ENCODE data around the gene TRANK1.

TRANK1 gene

DNA sequence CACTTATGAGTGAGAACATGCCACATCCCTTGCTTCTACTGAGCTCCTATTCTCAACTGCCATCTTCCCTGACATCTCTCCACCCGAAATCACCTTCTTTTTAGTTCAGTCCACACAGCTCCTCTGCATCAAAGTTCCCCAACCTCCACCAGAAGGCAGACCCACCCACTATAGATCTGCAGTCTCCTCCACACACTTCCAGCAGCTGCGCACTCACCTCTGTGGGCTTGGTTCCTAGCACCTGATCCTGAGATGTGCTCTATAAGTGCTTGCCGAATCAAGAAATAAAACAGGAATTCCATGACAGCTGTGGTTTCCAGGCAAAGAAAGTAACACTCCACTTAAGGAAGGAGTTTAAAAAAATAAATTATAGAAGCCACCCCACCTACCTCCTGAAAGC is 85.4 kb downstream of the TRANK1 start:
- in situ Hi-C loops (cut with MboI; ENCODE audit: low sequenced_read_pairs), result no loop called here

DNA sequence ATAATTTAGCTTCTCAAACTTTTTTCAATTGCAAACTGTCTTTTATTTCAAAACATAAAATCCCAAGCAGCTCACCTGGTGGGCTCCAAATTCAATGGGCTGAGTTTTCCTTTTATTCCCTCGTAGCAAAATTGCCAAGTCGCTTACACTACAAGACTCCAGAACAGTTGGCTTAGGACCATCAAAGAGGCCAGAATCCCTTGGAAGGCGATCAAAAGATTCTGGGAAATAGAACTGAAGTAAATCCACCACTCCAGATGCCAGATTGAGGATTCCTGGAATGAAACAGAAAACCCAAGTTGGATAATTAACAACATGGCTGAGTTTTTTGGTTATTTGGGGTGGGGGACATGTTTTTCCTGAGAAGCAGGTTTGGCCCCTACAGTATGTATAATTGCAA is 92.8 kb downstream of the TRANK1 start:
- in situ Hi-C loops (cut with MboI; ENCODE audit: low sequenced_read_pairs), result no loop called here

DNA sequence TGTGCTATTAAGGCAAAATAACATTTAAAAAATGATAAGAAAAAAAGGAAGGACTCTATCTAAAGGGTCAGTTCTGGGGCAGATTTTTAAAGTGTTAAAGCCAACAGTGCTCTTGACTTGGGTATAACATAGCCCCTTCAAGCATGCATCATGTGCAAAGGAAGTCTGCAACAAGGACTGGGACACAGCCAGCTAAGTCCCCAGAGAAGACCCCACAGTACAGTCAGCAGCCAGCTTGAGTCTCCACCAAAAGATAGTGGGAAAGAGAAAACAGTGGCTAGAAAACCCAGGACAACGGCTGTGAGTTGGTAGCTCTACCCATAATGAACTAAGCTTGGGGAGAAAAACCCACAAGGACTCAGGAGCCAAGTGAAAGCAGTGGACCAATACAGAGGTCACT is 94.1 kb downstream of the TRANK1 start:
- in situ Hi-C loops (cut with MboI; ENCODE audit: low sequenced_read_pairs), result no loop called here

- in situ Hi-C loops (cut with MboI; ENCODE audit: low sequenced_read_pairs), result no loop called here
Measured at GRCh38 chr3:36846406-36846805, 98.4 kb downstream of the TRANK1 start.

- in situ Hi-C loops (cut with MboI; ENCODE audit: low sequenced_read_pairs), result no loop called here
Measured at GRCh38 chr3:36843065-36844051, 101.5 kb downstream of the TRANK1 start.

DNA sequence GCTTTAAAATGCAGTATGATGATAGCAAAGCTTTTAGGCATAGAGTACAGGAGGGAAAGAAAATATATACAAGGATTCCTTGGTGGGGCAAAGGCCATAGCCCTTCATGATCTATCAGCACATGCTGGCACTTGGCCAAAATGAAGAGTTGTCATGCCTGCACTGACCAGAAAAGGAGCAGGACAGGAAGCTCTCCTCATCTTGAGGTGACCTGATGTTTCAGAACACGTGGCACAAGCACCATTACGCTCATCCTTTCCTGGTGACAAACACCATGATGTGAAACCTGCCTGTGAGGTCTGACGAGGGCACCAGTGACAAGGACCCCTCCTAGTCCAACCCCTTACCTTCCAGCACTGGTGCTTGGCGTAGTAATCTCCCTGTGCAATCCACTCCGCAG is 102.6 kb downstream of the TRANK1 start:
- in situ Hi-C loops (cut with MboI; ENCODE audit: low sequenced_read_pairs), result no loop called here

DNA sequence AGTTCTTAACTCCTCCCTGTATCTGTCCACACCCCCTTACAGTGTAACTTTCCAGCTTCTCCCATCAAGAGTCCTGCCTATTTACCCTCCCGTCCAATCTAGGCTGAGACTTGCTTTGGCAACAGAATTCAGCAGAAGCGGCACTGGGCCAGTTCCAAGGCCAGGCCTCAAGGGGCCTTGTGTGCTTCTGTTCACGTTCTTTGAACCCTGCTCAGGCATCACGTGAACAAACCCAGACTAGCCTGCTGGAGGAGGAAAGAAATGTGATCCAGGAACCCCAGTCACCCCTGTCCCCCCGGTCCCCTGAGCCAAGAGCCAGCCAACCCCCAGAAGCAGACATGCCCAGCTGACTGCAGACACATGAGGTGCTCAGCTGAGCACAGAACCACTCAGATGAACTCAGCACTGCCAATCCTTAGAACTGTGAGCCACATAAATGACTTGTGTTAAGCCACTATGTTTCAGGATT is 104.4 kb downstream of the TRANK1 start:
- in situ Hi-C loops (cut with MboI; ENCODE audit: low sequenced_read_pairs), result no loop called here

GRCh38 chr3:36837089-36837488 is 107.8 kb downstream of the TRANK1 start:
- in situ Hi-C loops (cut with MboI; ENCODE audit: low sequenced_read_pairs), result no loop called here

DNA sequence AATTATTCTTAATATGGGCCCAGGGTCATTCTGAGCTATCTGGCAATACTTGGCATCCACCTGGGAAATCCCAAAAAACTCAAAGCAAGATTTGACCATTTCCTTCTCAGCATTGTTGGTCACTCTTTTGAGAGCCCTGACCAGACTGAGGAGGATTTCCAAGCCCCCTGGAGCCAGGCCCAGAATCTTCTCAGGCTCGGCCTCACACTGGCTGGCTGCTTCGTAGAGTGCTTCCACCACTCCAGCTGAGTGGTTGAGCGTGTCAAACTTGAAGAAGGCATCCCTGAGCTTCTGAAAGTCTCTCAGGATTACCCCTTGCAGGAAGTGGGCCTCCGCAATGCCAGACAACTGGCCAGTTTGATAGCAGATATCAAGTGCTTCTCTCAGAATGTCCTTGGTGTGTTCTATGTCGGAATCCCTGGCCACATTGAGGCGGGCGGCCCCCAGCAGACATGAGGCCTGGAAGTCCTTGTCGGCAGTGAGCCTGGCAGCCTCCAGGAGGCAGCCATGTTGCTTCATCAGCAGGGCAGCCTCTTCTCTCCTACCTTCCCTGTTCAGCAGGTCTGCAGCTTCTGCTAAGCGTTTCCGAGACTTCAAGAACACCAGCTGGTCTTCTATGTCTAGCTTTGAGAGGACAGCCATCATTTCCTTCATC is 111.6 kb downstream of the TRANK1 start:
- in situ Hi-C loops (cut with MboI; ENCODE audit: low sequenced_read_pairs), result no loop called here

DNA sequence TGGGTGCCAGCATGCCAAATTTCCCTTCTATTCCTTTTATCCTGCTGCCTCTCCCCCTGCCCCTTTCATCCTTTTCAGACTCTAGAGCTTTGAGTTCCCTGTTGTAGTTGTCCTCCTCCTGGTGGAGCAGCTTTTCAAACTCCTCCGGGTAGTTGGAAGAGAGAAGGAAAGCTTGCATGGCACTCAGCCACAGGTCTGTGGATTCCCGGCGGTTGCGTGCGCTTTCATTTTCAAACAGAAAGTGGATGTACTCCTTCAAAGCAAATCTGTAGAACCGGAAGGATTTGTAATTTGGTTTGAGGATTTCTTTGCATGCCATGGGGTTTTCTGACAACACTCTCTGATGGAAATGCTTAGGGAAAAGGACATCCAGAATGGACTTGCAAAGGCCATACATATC is 112.4 kb downstream of the TRANK1 start:
- in situ Hi-C loops (cut with MboI; ENCODE audit: low sequenced_read_pairs), result no loop called here

- in situ Hi-C loops (cut with MboI; ENCODE audit: low sequenced_read_pairs), result no loop called here
Measured at GRCh38 chr3:36827133-36827532, 117.7 kb downstream of the TRANK1 start.

DNA sequence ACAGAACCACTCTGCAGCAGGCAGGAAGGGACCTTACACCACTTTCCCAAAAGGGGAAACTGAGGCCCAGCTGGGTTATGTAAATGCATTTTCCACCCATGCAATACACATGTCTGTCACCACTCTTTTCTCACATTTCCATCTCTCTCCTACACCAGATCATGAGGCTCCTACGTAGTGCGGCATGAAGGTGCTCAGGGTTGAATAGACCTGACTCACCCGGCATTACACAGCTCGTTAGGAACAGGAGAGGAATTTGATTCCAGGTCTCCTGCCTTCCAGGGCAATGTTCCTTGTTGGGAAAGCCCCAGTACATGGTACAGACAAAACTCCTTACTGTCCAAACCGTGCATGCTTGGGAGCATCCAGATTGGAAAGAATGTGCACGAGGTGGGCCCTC is 118.6 kb downstream of the TRANK1 start:
- in situ Hi-C loops (cut with MboI; ENCODE audit: low sequenced_read_pairs), result no loop called here

DNA sequence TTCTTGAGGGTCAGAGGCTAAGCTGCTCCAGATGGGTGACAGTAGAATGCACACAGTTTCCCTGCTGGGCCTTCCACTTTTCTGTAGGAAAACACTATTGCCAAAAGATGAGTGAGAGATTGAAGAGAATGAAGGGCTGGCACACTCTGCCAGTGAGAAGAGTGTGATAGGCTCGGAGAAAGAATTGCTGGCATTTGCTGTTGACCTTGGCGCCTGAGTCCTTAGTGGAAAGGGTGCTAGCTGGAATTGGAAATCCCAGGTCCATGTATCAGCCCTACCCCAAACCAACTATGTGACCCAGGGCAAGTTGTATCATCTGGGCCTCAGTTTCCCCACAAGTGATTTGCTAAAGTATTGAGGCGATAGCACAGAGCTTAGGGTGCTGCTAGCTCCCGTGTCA is 120.4 kb downstream of the TRANK1 start:
- in situ Hi-C loops (cut with MboI; ENCODE audit: low sequenced_read_pairs), result no loop called here

DNA sequence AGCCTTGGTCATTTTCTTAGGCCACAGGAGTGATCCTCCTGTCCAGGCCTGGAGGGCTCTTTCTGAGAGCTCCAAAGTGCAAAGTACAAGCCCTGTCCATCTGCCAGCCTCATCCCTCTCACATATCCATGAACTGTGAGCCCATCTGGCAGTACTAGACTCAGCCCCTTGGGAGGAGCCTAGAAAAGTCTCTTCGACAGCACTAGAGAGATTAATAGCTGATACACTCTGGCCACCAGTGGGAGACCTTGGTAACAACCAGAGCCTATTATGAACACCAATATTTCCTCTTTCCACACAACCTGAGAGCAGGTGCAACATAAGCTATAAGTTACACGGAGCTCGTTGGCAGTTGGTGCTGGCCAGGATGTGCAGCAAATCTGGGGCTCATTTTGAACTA is 121.0 kb downstream of the TRANK1 start:
- in situ Hi-C loops (cut with MboI; ENCODE audit: low sequenced_read_pairs), result no loop called here

GRCh38 chr3:36820083-36820482 is 124.8 kb downstream of the TRANK1 start:
- in situ Hi-C loops (cut with MboI; ENCODE audit: low sequenced_read_pairs), result no loop called here

GRCh38 chr3:36817806-36818533 is 126.9 kb downstream of the TRANK1 start:
- in situ Hi-C loops (cut with MboI; ENCODE audit: low sequenced_read_pairs), result no loop called here

DNA sequence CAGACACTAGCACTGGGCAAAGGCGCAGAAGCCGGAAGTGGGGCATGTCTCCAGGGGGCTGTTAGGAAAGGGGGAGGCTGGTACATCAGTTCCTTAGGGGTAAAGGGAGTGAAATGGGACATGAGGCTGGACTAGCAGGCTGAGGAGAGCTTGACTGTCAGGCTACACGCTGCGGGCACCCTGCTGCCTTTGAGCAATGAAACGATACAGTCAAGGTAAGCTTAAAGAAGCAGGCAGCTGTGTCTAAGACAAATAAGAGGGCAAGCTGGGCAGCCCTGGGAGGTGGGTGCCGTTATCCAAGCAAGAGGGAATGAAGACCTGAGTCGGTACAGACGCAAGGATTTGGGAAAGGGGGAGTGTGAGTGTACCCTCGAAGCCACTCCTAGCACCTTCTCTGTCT is 129.5 kb downstream of the TRANK1 start:
- in situ Hi-C loops (cut with MboI; ENCODE audit: low sequenced_read_pairs), result no loop called here

DNA sequence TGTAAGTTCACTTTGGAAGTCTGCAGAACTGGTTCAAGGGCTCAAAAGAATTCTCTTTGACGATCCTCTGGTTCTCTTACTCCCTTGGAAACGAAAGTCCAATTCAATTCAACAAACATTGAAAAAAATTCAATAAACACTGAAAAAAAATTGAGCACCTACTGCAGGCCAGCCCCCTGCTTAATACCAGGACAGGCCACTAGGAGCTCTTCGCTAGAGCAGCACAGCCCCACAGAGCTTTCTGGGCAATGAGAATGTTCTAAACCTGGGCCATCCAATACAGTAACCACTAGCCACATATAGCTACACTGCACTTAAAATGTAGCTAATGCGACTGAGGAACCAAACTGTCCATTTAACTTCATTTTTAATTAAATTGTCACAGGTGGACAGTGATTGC is 130.1 kb downstream of the TRANK1 start:
- in situ Hi-C loops (cut with MboI; ENCODE audit: low sequenced_read_pairs), result no loop called here

DNA sequence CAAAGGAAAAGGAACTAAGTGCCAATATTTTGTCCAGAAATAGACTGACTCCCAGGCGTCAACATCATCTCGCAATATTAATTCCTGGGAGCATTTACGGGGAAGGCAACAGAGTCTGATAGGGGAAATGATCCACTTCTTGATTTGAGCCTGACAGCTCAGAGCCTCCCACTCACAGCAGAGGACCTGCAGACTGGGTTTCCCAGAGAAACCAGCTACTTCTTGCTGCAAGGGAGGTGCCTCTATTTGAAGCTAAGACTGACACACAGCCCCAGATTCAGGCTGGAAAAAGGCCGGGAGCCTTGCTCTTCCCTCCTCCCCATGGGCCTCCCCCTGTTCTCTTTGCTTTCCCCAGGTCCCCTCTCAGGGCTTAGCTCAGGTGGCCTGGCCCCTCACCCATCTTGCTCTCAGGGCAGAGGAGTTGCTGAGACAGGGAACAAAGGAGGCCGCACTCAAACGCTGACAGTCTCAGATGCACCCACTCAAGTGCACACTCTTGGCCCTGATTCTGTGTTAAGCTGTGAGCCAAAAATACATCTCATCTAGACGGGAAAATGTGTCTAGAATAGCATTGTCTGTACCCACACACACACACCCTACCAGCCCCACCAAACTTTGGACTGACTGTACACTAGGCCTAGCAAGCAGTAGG is 130.7 kb downstream of the TRANK1 start:
- in situ Hi-C loops (cut with MboI; ENCODE audit: low sequenced_read_pairs), result no loop called here

GRCh38 chr3:36813305-36813704 is 131.5 kb downstream of the TRANK1 start:
- in situ Hi-C loops (cut with MboI; ENCODE audit: low sequenced_read_pairs), result no loop called here

DNA sequence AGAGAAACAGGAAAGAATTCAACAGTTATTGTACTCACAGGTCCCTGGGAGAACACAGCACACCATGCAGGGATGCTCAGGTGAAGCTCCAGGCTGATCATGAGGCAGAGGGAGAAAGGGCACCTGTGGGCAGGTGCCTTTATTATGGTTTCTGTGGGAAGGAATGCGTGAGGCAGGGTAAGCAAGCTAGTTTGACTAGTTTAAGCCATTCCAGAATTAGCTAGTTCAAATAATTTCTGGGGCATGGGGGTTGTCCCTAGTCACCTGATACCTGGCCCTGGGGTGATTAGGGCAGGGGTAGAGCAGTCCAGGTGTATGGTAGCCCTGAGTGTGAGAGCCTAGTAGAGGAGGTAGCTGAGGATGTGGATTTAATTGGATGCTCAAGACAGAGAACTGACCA is 132.6 kb downstream of the TRANK1 start:
- in situ Hi-C loops (cut with MboI; ENCODE audit: low sequenced_read_pairs), result no loop called here
